HepG2 (cell line): Measurements from ENCODE around the gene DDRGK1. TPM values are rescaled to one million over a fixed set of nuclear protein-coding genes. Genes with fewer than 3 reads are reported as not detected.
A peak's percentile ranks its signal among the peaks of the same experiment; 100 is the strongest.

ENCODE experiments used
- CCDC6 ChIP-seq: sonication (generic); formaldehyde crosslinking; IDR thresholded peaks from 2 replicates; pipeline ENCODE4 v1.8.1; 2022; ENCODE audit warnings: mild to moderate bottlenecking, missing genetic modification reagents, moderate library complexity
- ELF1 ChIP-seq: sonication (generic); formaldehyde crosslinking; IDR thresholded peaks from 2 replicates; pipeline ENCODE4 v1.4.0; 2020; ENCODE audit warnings: missing genetic modification reagents
- FOXJ3 ChIP-seq: sonication (generic); formaldehyde crosslinking; IDR thresholded peaks from 2 replicates; pipeline ENCODE4 v1.4.0; 2020; ENCODE audit warnings: missing genetic modification reagents, mild to moderate bottlenecking, borderline replicate concordance
- HNRNPL ChIP-seq: fragments of 200-400 bp; formaldehyde crosslinking; IDR thresholded peaks from 2 replicates; pipeline ENCODE4 v1.6.1; 2017; ENCODE audit warnings: mild to moderate bottlenecking, low read depth, low read length
- HOXD1 ChIP-seq: sonication (generic); formaldehyde crosslinking; IDR thresholded peaks from 2 replicates; pipeline ENCODE4 v1.5.0; 2020; ENCODE audit warnings: missing genetic modification reagents
- MED8 ChIP-seq: sonication (generic); formaldehyde crosslinking; IDR thresholded peaks from 2 replicates; pipeline ENCODE4 v1.8.1; 2023; ENCODE audit warnings: mild to moderate bottlenecking, missing genetic modification reagents; ENCODE audit not compliant: insufficient replicate concordance
- MXI1 ChIP-seq: IDR thresholded peaks from 3 replicates; pipeline ENCODE4 v1.6.1; 2012; ENCODE audit warnings: low read depth, low read length, inconsistent platforms, borderline replicate concordance
- NONO ChIP-seq, 2 experiments: fragments of 450-650 bp in 1 of 2; sonication (generic) in 1 of 2; formaldehyde crosslinking in 1 of 2; IDR thresholded peaks in 1 of 2; conservative IDR thresholded peaks in 1 of 2; 2 replicates each; pipeline versions ENCODE4 v1.6.1 to v1.8.0; 2017 to 2022; ENCODE audit warnings: mild to moderate bottlenecking in 1 of 2, missing genetic modification reagents in 1 of 2, moderate library complexity in 1 of 2
- PAX8 ChIP-seq: sonication (generic); formaldehyde crosslinking; IDR thresholded peaks from 2 replicates; pipeline ENCODE4 v1.8.0; 2022; ENCODE audit warnings: mild to moderate bottlenecking, missing genetic modification reagents, borderline replicate concordance
- RARA ChIP-seq: IDR thresholded peaks from 2 replicates; pipeline ENCODE4 v1.6.1; 2016; ENCODE audit warnings: missing genetic modification reagents, missing compliant biosample characterization
- REL ChIP-seq: sonication (generic); formaldehyde crosslinking; conservative IDR thresholded peaks from 2 replicates; pipeline ENCODE4 v1.8.0; 2022; ENCODE audit warnings: mild to moderate bottlenecking, missing genetic modification reagents, moderate library complexity
- ZFP36L2 ChIP-seq: sonication (generic); formaldehyde crosslinking; IDR thresholded peaks from 2 replicates; pipeline ENCODE4 v1.4.0; 2020; ENCODE audit warnings: missing genetic modification reagents
- ZKSCAN5 ChIP-seq: sonication (generic); formaldehyde crosslinking; IDR thresholded peaks from 2 replicates; pipeline ENCODE4 v1.5.1; 2020; ENCODE audit warnings: mild to moderate bottlenecking, missing genetic modification reagents
- ZNF253 ChIP-seq: sonication (generic); formaldehyde crosslinking; IDR thresholded peaks from 2 replicates; pipeline ENCODE4 v1.8.0; 2022; ENCODE audit warnings: mild to moderate bottlenecking, missing genetic modification reagents, borderline replicate concordance
- ZNF292 ChIP-seq: sonication (generic); formaldehyde crosslinking; IDR thresholded peaks from 2 replicates; pipeline ENCODE4 v1.8.1; 2022; ENCODE audit warnings: mild to moderate bottlenecking, low read depth, missing genetic modification reagents, borderline replicate concordance
- polyA plus RNA-seq, 8 experiments: library from polyadenylated mRNA; depleted of rRNA in 3 of 8; stranded (reverse) in 7 of 8; unstranded in 1 of 8; fragments of >200 nt; fragmentation: Illumina TruSeq in 4 of 8; extraction: Trizol in 4 of 8; gene quantifications; 2 replicates each; pipeline versions ENCODE4 v1.2.1 to v1.2.3, GENCODE V29; 2011 to 2016; ENCODE audit warnings: low read depth in 4 of 8, missing spikeins in 1 of 8, mixed read lengths in 1 of 8; ENCODE audit not compliant: insufficient read depth in 1 of 8
- total RNA-seq, 5 experiments: library from RNA; depleted of rRNA; stranded (reverse); fragments of >200 nt; fragmentation: Illumina TruSeq; extraction: Trizol; gene quantifications; 2 replicates each; pipeline ENCODE4 v1.2.3, GENCODE V29; 2016; ENCODE audit warnings: low read depth in 1 of 5
- TF ChIP-seq, protein P1 (sequence below), 2 experiments: sonication (generic) in 1 of 2; formaldehyde crosslinking in 1 of 2; IDR thresholded peaks; 2 replicates each; pipeline versions ENCODE4 v1.4.0 to v1.6.1; 2016 to 2020; ENCODE audit warnings: borderline replicate concordance in 1 of 2, low read depth in 1 of 2, mild to moderate bottlenecking in 1 of 2, missing genetic modification reagents in 1 of 2
- TF ChIP-seq, protein P2 (sequence below): sonication (generic); formaldehyde crosslinking; IDR thresholded peaks from 2 replicates; pipeline ENCODE4 v1.8.0; 2022; ENCODE audit warnings: missing genetic modification reagents, mild to moderate bottlenecking, moderate library complexity, borderline replicate concordance
- TF ChIP-seq, protein P3 (sequence below): sonication (generic); formaldehyde crosslinking; conservative IDR thresholded peaks from 2 replicates; pipeline ENCODE4 v1.4.0; 2020; ENCODE audit warnings: missing genetic modification reagents
- TF ChIP-seq, protein P4 (sequence below): sonication (generic); formaldehyde crosslinking; IDR thresholded peaks from 2 replicates; pipeline ENCODE4 v1.4.0; 2020; ENCODE audit warnings: low read depth, mild to moderate bottlenecking, missing genetic modification reagents

Gene DDRGK1
- total and polyA plus RNA-seq, 2 of the 13 experiments (the other 11 are each of a cell fraction or from before 2014, with no cell fraction given): 96.7 to 149 TPM

DNA sequence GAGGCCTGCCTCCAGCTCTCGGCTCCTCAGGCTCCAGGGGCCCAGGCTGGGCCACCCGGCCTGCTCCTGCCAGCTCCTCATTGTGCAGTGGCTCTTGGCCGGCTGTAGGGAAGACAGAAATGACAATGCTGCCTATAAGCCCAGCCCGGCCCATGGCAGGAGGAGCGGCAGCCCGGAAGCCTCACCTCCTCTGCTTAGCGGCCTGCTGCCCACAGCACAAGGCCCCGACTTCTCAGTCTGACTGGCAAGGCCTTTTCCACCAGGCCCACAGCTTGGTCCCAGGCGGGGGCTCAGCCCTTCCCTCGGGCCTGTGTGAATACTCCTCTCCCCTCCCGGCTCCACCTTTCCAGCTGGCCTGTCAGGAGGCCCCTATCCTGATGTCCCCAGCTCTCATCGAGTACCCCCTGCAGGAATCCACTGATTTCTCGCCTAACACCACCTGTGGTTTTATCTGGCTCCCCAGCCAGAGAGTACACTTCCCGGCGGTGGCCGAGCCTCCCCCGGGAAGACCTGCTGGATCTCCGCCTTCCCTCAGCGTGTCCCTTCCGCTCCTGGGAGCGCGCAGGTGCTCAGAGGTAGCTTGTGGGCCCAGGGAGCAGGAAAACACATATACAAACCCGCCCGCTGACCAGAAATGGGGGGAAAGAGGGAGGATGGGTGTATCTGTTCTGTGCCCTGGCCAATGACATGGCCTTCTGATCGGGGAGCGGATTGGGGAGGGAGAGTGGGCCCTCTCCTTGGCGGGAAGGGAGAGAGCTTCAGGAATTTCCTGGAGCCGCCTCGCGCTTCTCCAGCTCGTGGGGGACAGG, 963 bp downstream of the DDRGK1 start (continued):
- TF ChIP-seq FOXJ3: no peak
- TF ChIP-seq HOXD1 (CRISPR knock-in tag): no peak
- TF ChIP-seq ZKSCAN5 (CRISPR knock-in tag): 0 out of 2 replicates have a peak, but pooled peaks have one; percentile 60
- TF ChIP-seq RARA (CRISPR knock-in tag): no peak
- TF ChIP-seq, protein P1, sequence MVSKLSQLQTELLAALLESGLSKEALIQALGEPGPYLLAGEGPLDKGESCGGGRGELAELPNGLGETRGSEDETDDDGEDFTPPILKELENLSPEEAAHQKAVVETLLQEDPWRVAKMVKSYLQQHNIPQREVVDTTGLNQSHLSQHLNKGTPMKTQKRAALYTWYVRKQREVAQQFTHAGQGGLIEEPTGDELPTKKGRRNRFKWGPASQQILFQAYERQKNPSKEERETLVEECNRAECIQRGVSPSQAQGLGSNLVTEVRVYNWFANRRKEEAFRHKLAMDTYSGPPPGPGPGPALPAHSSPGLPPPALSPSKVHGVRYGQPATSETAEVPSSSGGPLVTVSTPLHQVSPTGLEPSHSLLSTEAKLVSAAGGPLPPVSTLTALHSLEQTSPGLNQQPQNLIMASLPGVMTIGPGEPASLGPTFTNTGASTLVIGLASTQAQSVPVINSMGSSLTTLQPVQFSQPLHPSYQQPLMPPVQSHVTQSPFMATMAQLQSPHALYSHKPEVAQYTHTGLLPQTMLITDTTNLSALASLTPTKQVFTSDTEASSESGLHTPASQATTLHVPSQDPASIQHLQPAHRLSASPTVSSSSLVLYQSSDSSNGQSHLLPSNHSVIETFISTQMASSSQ (IDR thresholded peaks at IDR 0.05; ENCODE audit: low read depth): no peak
- TF ChIP-seq, protein P1 (CRISPR knock-in tag; IDR thresholded peaks at IDR 0.05; ENCODE audit: borderline replicate concordance): no peak; the same call in 1 of the 2 replicates
- no peak; the same call in 1 of the 2 replicates for TF ChIP-seq ZNF292 (CRISPR knock-in tag)
- no peak for TF ChIP-seq ELF1
- TF ChIP-seq ZNF253: peak; percentile 41; the same call in 1 of the 2 replicates
- peak; percentile 45 for TF ChIP-seq MED8 (CRISPR knock-in tag)
- 0 out of 2 replicates have a peak, but pooled peaks have one; percentile 28 for TF ChIP-seq CCDC6 (CRISPR knock-in tag)
- TF ChIP-seq, protein P2, sequence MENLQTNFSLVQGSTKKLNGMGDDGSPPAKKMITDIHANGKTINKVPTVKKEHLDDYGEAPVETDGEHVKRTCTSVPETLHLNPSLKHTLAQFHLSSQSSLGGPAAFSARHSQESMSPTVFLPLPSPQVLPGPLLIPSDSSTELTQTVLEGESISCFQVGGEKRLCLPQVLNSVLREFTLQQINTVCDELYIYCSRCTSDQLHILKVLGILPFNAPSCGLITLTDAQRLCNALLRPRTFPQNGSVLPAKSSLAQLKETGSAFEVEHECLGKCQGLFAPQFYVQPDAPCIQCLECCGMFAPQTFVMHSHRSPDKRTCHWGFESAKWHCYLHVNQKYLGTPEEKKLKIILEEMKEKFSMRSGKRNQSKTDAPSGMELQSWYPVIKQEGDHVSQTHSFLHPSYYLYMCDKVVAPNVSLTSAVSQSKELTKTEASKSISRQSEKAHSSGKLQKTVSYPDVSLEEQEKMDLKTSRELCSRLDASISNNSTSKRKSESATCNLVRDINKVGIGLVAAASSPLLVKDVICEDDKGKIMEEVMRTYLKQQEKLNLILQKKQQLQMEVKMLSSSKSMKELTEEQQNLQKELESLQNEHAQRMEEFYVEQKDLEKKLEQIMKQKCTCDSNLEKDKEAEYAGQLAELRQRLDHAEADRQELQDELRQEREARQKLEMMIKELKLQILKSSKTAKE (CRISPR knock-in tag): 0 out of 2 replicates have a peak, but pooled peaks have one; percentile 14
- TF ChIP-seq ZFP36L2 (CRISPR knock-in tag): no peak
- TF ChIP-seq MXI1: 0 out of 3 replicates have a peak, but pooled peaks have one; percentile 24
- peak; percentile 97 for TF ChIP-seq REL (CRISPR knock-in tag)
- TF ChIP-seq NONO (IDR thresholded peaks at IDR 0.05): no peak
- peak; percentile 84 for TF ChIP-seq NONO (CRISPR knock-in tag; conservative IDR thresholded peaks at IDR 0.05)
- TF ChIP-seq, protein P3, sequence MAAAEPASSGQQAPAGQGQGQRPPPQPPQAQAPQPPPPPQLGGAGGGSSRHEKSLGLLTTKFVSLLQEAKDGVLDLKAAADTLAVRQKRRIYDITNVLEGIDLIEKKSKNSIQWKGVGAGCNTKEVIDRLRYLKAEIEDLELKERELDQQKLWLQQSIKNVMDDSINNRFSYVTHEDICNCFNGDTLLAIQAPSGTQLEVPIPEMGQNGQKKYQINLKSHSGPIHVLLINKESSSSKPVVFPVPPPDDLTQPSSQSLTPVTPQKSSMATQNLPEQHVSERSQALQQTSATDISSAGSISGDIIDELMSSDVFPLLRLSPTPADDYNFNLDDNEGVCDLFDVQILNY (CRISPR knock-in tag): peak; percentile 18; the same call in 1 of the 2 replicates
- TF ChIP-seq HNRNPL: no peak
- TF ChIP-seq, protein P4, sequence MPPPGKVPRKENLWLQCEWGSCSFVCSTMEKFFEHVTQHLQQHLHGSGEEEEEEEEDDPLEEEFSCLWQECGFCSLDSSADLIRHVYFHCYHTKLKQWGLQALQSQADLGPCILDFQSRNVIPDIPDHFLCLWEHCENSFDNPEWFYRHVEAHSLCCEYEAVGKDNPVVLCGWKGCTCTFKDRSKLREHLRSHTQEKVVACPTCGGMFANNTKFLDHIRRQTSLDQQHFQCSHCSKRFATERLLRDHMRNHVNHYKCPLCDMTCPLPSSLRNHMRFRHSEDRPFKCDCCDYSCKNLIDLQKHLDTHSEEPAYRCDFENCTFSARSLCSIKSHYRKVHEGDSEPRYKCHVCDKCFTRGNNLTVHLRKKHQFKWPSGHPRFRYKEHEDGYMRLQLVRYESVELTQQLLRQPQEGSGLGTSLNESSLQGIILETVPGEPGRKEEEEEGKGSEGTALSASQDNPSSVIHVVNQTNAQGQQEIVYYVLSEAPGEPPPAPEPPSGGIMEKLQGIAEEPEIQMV (CRISPR knock-in tag): no peak
- TF ChIP-seq PAX8 (CRISPR knock-in tag): 0 out of 2 replicates have a peak, but pooled peaks have one; percentile 34
